Amniotic stem cell (primary cell): ENCODE data around the gene CD4.

ENCODE experiments used
- DNase-seq: peaks from one replicate; lab custom pipeline; 2025; lab: John Stamatoyannopoulos, UW

CD4 gene

GRCh38 chr12:6778574-6779550 lies 10.5 kb upstream of the CD4 start:
- peak; percentile 85 for DNase-seq

- DNase-seq, result no peak
These were observed 9.5 kb upstream of the CD4 start for GRCh38 chr12:6779708-6780432.

- DNase-seq, result no peak
These were observed 8.8 kb upstream of the CD4 start for GRCh38 chr12:6780573-6780972.

GRCh38 chr12:6782119-6782518 lies 7.2 kb upstream of the CD4 start:
- no peak for DNase-seq

- no peak for DNase-seq
These were observed 6.3 kb upstream of the CD4 start for GRCh38 chr12:6782850-6783566.

DNA sequence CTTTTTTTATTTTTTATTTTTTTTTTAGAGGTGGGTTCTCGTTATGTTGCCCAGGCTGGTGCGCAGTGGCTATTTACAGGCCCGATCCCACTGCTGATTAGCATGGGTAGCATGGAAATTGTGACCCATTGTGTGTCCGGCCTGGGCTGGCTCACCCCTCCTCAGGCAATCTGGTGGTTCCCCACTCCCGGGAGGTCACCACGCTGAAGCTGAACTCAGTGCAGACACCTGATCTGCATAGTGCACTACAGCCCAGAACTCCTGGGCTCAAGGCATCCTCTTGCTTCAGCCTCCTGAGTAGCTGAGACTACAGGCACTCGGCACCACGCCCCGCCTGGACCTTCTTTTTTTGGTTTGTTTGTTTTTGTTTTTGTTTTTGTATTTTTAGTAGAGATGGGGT lies 5.5 kb upstream of the CD4 start:
- no peak for DNase-seq

- DNase-seq, result no peak
These were observed 5.0 kb upstream of the CD4 start for GRCh38 chr12:6784296-6784695.

GRCh38 chr12:6784761-6785160 lies 4.6 kb upstream of the CD4 start:
- DNase-seq, result no peak

- no peak for DNase-seq
These were observed 2.8 kb upstream of the CD4 start for GRCh38 chr12:6786416-6787094.

DNA sequence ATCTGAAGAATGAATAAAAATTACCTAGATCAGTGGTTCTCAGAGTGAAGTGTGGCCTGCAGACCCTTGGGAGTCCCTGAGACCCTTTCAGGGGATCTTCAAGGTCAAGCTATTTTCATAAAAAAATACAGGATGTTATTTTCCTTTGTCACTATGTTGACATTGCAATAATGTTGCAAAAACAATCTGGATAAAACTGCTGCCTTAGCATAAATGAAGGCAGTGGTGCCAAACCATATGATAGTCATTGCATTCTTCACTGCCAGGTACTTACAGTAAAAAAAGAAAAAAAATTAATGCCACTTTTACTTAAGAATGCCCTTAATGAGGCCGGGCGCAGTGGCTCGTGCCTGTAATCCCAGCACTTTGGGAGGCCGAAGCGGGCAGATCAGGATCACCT lies 2.0 kb upstream of the CD4 start:
- DNase-seq, result no peak

DNA sequence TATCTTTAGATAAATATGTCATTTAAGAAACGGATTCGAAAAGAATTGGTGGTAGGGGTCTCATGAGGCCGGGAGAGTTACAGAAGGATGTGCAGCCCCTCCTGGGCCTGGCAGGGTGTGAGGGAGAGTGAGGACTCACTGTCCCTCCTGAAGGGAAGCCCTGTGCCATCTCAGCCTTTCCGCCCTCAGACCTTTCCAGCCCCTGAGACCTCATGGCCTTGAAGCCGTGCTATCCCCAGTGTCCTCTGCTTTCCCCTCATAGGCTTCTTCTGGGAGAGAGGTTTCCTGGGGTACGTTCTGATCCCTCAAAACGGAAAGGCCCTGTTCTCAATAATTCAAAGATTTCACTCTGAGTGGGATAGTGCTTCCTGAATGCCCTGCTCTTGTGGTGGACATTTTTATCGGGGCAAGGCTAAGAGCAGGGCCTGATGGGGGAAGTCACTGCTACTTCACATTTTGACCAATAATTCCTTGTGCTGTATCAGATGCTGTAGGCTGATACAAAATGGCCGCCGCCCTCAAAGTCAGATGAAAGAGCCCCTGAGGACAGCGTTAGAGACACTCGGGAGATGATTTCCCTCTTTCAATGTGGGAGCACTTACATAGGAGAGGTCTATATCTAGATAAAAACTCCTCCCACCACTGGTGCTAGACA lies 1.3 kb downstream of the CD4 start:
- no peak for DNase-seq

- no peak for DNase-seq
These were observed 2.7 kb downstream of the CD4 start for GRCh38 chr12:6791931-6792520.

GRCh38 chr12:6792522-6793201 lies 3.3 kb downstream of the CD4 start:
- no peak for DNase-seq

DNA sequence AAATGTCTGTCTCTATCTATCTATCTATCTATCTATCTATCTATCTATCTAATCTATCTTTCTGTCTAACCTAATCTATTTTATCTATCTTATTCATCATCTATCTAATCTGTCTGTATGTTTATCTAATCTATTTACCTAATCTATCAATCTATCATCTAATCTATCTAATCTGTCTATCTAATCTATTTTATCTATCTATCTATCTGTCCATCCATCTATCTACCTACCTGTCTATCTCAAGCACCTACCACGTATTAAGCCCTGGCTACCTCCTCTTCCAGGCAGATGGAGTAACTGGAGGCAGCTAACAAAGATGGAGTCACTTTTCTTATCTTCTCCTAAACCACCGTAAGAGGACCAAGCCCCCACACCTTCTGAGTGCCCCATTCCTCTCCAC lies 5.8 kb downstream of the CD4 start:
- no peak for DNase-seq

- no peak for DNase-seq
These were observed 7.2 kb downstream of the CD4 start for GRCh38 chr12:6796576-6796975.

DNA sequence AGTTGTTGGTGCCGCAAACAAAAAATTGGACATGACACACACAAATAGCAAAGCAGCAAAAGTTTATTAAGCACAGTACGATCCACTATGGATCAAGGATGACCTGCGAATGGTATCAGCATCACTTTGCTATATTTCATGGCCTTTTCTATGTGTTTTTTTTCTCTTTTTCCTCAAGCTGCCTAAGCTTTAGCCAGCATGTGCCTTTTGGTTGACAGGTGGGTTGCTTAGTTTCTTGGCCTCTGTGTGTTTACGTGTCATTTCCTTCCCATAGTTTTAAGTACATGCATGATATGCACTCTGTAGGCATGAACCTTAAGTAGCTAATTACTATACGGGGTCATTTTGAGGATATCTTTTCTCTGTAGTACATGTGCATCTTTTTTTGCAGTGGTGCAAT lies 9.8 kb downstream of the CD4 start:
- no peak for DNase-seq

- no peak for DNase-seq
These were observed 17.8 kb downstream of the CD4 start for GRCh38 chr12:6807170-6807569.

DNA sequence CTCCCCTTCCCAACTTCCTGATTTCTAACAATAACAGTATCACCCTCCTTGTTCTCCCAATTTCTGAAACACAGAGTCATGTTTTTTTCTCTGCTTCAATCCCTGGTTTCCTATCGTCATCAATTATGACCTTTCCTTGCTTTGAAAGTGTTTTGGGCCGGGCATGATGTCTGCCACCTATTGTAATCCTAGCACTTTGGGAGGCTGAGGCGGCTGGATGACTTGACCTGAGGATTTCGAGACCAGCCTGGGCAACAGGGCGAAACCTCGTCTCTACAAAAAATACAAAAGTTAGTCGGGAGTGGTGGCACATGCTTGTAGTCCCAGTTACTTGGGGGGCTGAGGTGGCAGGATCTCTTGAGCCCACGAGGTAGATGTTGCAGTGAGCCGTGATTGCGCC lies 19.7 kb downstream of the CD4 start:
- no peak for DNase-seq

GRCh38 chr12:6810758-6811157 lies 21.4 kb downstream of the CD4 start:
- no peak for DNase-seq

DNA sequence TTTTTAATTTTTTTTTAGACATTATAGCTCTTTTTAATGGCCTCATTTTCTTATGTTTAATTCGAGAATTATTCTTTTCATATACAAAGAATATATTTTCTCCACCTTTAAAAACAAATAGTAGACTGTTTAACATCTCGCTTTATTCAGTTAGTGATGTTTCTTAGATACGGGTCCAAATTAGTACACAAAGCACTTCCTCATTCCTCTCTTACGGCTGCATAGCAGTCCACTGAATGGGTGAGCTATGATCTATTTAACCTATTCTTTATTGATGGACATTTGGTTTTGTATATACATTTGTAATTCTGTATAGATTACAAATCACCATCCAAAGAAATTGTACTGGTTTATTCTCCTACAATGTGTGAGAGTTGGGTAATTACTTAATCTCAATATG lies 24.0 kb downstream of the CD4 start:
- DNase-seq, result no peak

GRCh38 chr12:6816598-6816997 lies 27.3 kb downstream of the CD4 start:
- DNase-seq, result no peak
